K562 (cell line): ENCODE measurements around the gene CD300A. TPM values are rescaled to one million over a fixed set of nuclear protein-coding genes. Genes with fewer than 3 reads are reported as not detected.

ENCODE experiments used
- FOXA3 ChIP-seq, 2 experiments: fragments of 450-650 bp in 1 of 2; sonication (generic) in 1 of 2; formaldehyde crosslinking; IDR thresholded peaks in 1 of 2; conservative IDR thresholded peaks in 1 of 2; 2 replicates each; pipeline versions ENCODE4 v1.4.0 to v1.8.0; 2020 to 2022; ENCODE audit warnings: mild to moderate bottlenecking in 2 of 2, missing genetic modification reagents in 1 of 2
- LCOR ChIP-seq: sonication (generic); formaldehyde crosslinking; IDR thresholded peaks from 2 replicates; pipeline ENCODE4 v1.8.0; 2022; ENCODE audit warnings: mild to moderate bottlenecking, missing genetic modification reagents
- MEF2A ChIP-seq: IDR thresholded peaks from 2 replicates; pipeline ENCODE4 v1.6.1; 2011; ENCODE audit warnings: low read depth, mild to moderate bottlenecking, low read length, moderate library complexity; ENCODE audit not compliant: control insufficient read depth
- NFIC ChIP-seq: fragments of 450-650 bp; IDR thresholded peaks from 2 replicates; pipeline ENCODE4 v1.6.1; 2017; ENCODE audit warnings: mild to moderate bottlenecking, inconsistent platforms
- NFYB ChIP-seq: IDR thresholded peaks from 2 replicates; pipeline ENCODE4 v1.6.1; 2011; ENCODE audit warnings: mild to moderate bottlenecking, moderate library complexity; ENCODE audit not compliant: insufficient read length; ENCODE audit errors: extremely low read depth
- NR2C2 ChIP-seq, 2 experiments: fragments of 200-800 bp in 1 of 2; sonication (Bioruptor generic) in 1 of 2; sonication (generic) in 1 of 2; formaldehyde crosslinking in 1 of 2; IDR thresholded peaks; 2 replicates each; pipeline versions ENCODE4 v1.6.1 to v1.8.0; 2016 to 2022; ENCODE audit warnings: mild to moderate bottlenecking in 1 of 2, missing compliant biosample characterization in 1 of 2, missing genetic modification characterization in 1 of 2, missing genetic modification reagents in 1 of 2
- NRF1 ChIP-seq, 2 experiments: fragments of 450-650 bp; IDR thresholded peaks in 1 of 2; conservative IDR thresholded peaks in 1 of 2; 2 replicates each; pipeline ENCODE4 v1.6.1; 2014; ENCODE audit warnings: mild to moderate bottlenecking in 2 of 2
- PHF8 ChIP-seq: fragments of 200-600 bp; sonication (generic); IDR thresholded peaks from 2 replicates; pipeline ENCODE4 v1.6.1; 2012; ENCODE audit warnings: mixed run types, mild to moderate bottlenecking, inconsistent platforms, low read length, moderate library complexity, borderline replicate concordance
- PTTG1 ChIP-seq: fragments of 450-650 bp; IDR thresholded peaks from 2 replicates; pipeline ENCODE4 v1.6.1; 2016; ENCODE audit warnings: low read depth, mild to moderate bottlenecking, missing genetic modification characterization, missing compliant biosample characterization
- SMARCE1 ChIP-seq: fragments of 450-650 bp; IDR thresholded peaks from 2 replicates; pipeline ENCODE4 v1.7.1; 2016; ENCODE audit warnings: mild to moderate bottlenecking
- SREBF2 ChIP-seq: sonication (generic); formaldehyde crosslinking; IDR thresholded peaks from 2 replicates; pipeline ENCODE4 v1.4.0; 2020; ENCODE audit warnings: mild to moderate bottlenecking, missing genetic modification reagents
- TARDBP ChIP-seq: fragments of 450-650 bp; IDR thresholded peaks from 2 replicates; pipeline ENCODE4 v1.6.1; 2016
- ZNF384 ChIP-seq: IDR thresholded peaks from 2 replicates; pipeline ENCODE4 v1.6.1; 2012; ENCODE audit warnings: low read depth, low read length, improper control_type of control experiment
- ZNF41 ChIP-seq: fragments of 250-450 bp; sonication (Bioruptor Pico); conservative IDR thresholded peaks from 2 replicates; pipeline ENCODE4 v1.4.0; 2020; ENCODE audit warnings: mild to moderate bottlenecking
- polyA plus RNA-seq, 8 experiments: library from polyadenylated mRNA; depleted of rRNA in 4 of 8; stranded (reverse) in 5 of 8; unstranded in 3 of 8; fragments of >200 nt; fragmentation: Nextera tagmentation in 2 of 8; fragmentation: Illumina TruSeq in 1 of 8; extraction: Ambion mirVana in 2 of 8; extraction: Trizol in 1 of 8; gene quantifications; 2 replicates each; pipeline versions ENCODE4 v1.2.1 to v1.2.3, GENCODE V29; 2011 to 2014; ENCODE audit warnings: inconsistent platforms in 1 of 8, missing spikeins in 1 of 8
- total RNA-seq, 7 experiments: library from RNA; depleted of rRNA in 6 of 7; stranded (reverse); fragments of >200 nt in 6 of 7; fragmentation: Illumina TruSeq in 2 of 7; extraction: Trizol in 2 of 7; gene quantifications; 2 replicates each; pipeline versions ENCODE4 v1.2.1 to v1.2.3, GENCODE V29; 2011 to 2021; ENCODE audit warnings: low replicate concordance in 1 of 7
- TF ChIP-seq, protein P1 (sequence below): conservative IDR thresholded peaks from 2 replicates; pipeline ENCODE4 v1.6.1; 2011; ENCODE audit warnings: low read depth, mild to moderate bottlenecking, low read length; ENCODE audit not compliant: control insufficient read depth
- TF ChIP-seq, protein P2 (sequence below): sonication (generic); formaldehyde crosslinking; IDR thresholded peaks from 2 replicates; pipeline ENCODE4 v1.8.0; 2022; ENCODE audit warnings: missing genetic modification reagents, mild to moderate bottlenecking, moderate library complexity, borderline replicate concordance
- TF ChIP-seq, protein P3 (sequence below), 3 experiments: IDR thresholded peaks in 2 of 3; conservative IDR thresholded peaks in 1 of 3; 2 replicates each; pipeline ENCODE4 v1.5.1; 2011 to 2012; ENCODE audit warnings: low read length in 3 of 3, mild to moderate bottlenecking in 3 of 3, control low read depth in 2 of 3, improper control_type of control experiment in 1 of 3, inconsistent platforms in 1 of 3, low read depth in 1 of 3, mixed read lengths in 1 of 3, moderate library complexity in 1 of 3; ENCODE audit not compliant: insufficient read depth in 2 of 3
- TF ChIP-seq, protein P4 (sequence below): sonication (generic); formaldehyde crosslinking; IDR thresholded peaks from 2 replicates; pipeline ENCODE4 v1.8.1; 2023; ENCODE audit warnings: mild to moderate bottlenecking, missing genetic modification reagents

CD300A gene
- total and polyA plus RNA-seq, 9 of the 15 experiments (the other 6 are each of a cell fraction or from before 2014, with no cell fraction given) = 0.21 to 1.7 (median 0.41) TPM; not detected in 1

DNA sequence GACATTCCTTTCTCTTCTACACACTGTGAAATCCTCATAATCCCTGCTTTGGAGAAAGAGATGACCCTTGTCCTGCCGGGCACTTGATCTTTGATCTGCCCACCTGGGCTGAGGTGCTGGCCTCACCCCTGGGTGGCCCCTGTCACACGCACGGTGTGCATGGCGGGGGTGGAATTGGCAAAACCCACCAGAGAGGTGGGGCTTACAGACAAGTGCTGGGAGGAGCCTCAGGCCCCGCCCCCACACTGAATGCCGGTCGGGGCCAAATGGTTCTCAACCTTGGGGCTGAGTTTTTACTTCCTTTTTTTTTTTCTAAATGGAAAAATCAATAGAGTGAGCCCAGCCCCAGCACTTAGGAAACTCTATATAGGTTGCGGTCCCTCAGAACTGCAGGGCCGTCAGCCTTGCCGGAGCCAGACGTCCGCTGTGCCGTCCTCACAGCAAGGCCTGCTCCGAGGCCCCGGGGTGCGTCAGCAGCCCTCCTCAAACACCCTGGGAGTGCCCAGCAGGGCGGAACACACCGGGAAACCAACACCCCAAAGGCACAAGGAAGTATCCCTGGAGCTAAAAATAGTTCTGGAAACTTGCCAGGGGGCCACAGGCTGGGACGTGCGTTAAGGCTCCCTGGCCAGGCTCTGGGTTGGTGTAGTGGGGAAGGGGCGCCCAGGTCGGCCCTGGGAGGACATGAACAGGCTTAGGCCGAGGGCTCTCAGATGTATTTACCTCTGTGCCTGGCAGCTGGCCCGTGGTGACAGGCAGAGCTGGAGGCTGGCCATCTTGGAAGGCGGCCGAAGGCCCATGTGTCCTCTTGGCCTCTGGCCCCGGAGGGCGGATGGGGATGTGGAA is 23.5 kb upstream of the CD300A start (continued):
- no peak for TF ChIP-seq NFYB
- TF ChIP-seq, protein P1, sequence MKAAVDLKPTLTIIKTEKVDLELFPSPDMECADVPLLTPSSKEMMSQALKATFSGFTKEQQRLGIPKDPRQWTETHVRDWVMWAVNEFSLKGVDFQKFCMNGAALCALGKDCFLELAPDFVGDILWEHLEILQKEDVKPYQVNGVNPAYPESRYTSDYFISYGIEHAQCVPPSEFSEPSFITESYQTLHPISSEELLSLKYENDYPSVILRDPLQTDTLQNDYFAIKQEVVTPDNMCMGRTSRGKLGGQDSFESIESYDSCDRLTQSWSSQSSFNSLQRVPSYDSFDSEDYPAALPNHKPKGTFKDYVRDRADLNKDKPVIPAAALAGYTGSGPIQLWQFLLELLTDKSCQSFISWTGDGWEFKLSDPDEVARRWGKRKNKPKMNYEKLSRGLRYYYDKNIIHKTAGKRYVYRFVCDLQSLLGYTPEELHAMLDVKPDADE = no peak
- TF ChIP-seq PTTG1 (tag) = no peak
- TF ChIP-seq ZNF41 (CRISPR knock-in tag) = no peak
- TF ChIP-seq NFIC = peak; percentile 85
- TF ChIP-seq PHF8 = peak; percentile 64; the same call in 1 of the 2 replicates
- TF ChIP-seq TARDBP = no peak
- TF ChIP-seq SREBF2 = no peak
- TF ChIP-seq SMARCE1 = no peak
- TF ChIP-seq MEF2A = 0 out of 2 replicates have a peak, but pooled peaks have one; percentile 46
- TF ChIP-seq, protein P2, sequence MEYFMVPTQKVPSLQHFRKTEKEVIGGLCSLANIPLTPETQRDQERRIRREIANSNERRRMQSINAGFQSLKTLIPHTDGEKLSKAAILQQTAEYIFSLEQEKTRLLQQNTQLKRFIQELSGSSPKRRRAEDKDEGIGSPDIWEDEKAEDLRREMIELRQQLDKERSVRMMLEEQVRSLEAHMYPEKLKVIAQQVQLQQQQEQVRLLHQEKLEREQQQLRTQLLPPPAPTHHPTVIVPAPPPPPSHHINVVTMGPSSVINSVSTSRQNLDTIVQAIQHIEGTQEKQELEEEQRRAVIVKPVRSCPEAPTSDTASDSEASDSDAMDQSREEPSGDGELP = peak; percentile 67; the same call in 1 of the 2 replicates
- TF ChIP-seq, protein P3, sequence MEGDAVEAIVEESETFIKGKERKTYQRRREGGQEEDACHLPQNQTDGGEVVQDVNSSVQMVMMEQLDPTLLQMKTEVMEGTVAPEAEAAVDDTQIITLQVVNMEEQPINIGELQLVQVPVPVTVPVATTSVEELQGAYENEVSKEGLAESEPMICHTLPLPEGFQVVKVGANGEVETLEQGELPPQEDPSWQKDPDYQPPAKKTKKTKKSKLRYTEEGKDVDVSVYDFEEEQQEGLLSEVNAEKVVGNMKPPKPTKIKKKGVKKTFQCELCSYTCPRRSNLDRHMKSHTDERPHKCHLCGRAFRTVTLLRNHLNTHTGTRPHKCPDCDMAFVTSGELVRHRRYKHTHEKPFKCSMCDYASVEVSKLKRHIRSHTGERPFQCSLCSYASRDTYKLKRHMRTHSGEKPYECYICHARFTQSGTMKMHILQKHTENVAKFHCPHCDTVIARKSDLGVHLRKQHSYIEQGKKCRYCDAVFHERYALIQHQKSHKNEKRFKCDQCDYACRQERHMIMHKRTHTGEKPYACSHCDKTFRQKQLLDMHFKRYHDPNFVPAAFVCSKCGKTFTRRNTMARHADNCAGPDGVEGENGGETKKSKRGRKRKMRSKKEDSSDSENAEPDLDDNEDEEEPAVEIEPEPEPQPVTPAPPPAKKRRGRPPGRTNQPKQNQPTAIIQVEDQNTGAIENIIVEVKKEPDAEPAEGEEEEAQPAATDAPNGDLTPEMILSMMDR (IDR thresholded peaks at IDR 0.05 in 2 of 3, conservative IDR thresholded peaks at IDR 0.05 in 1 of 3; ENCODE audit: insufficient read depth in 2 of 3, low read depth in 1 of 3, low read length in 3 of 3) = no peak
- TF ChIP-seq FOXA3 (CRISPR knock-in tag; conservative IDR thresholded peaks at IDR 0.05 in 1 of 2, IDR thresholded peaks at IDR 0.05 in 1 of 2) = peak; percentile 76 to 82; a peak in 3 of 4 replicates
- TF ChIP-seq NRF1 (conservative IDR thresholded peaks at IDR 0.05 in 1 of 2, IDR thresholded peaks at IDR 0.05 in 1 of 2) = 0 out of 4 replicates have a peak, but pooled peaks of 1 of the 2 experiments have one; percentile 23
- no peak for TF ChIP-seq LCOR (CRISPR knock-in tag)
- no peak for TF ChIP-seq NR2C2 (CRISPR knock-in tag; IDR thresholded peaks at IDR 0.05)
- 0 out of 2 replicates have a peak, but pooled peaks have one; percentile 17 for TF ChIP-seq NR2C2 (tag; IDR thresholded peaks at IDR 0.05)
- TF ChIP-seq, protein P4, sequence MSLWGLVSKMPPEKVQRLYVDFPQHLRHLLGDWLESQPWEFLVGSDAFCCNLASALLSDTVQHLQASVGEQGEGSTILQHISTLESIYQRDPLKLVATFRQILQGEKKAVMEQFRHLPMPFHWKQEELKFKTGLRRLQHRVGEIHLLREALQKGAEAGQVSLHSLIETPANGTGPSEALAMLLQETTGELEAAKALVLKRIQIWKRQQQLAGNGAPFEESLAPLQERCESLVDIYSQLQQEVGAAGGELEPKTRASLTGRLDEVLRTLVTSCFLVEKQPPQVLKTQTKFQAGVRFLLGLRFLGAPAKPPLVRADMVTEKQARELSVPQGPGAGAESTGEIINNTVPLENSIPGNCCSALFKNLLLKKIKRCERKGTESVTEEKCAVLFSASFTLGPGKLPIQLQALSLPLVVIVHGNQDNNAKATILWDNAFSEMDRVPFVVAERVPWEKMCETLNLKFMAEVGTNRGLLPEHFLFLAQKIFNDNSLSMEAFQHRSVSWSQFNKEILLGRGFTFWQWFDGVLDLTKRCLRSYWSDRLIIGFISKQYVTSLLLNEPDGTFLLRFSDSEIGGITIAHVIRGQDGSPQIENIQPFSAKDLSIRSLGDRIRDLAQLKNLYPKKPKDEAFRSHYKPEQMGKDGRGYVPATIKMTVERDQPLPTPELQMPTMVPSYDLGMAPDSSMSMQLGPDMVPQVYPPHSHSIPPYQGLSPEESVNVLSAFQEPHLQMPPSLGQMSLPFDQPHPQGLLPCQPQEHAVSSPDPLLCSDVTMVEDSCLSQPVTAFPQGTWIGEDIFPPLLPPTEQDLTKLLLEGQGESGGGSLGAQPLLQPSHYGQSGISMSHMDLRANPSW = no peak
- peak; percentile 78 for TF ChIP-seq ZNF384
